H9 (cell line): ENCODE results near the gene TRMT1. TPM values are rescaled to one million over a fixed set of nuclear protein-coding genes. Genes with fewer than 3 reads are reported as not detected.

Experiments
- DNase-seq: peaks from one replicate; pipeline ENCODE4 v3.0.0-alpha.2; 2017
- H2AFZ ChIP-seq: one replicate; pipeline ENCODE4 v1.6.1; 2013; ENCODE audit warnings: mild to moderate bottlenecking, low read length, control low read depth, moderate library complexity
- H2AK5ac ChIP-seq: 2 replicates; pipeline ENCODE4 v1.6.1; 2013; ENCODE audit warnings: low read length, control low read depth, mixed read lengths; ENCODE audit not compliant: insufficient read length
- H2BK120ac ChIP-seq: one replicate; pipeline ENCODE4 v1.6.1; 2013; ENCODE audit warnings: low read depth, mild to moderate bottlenecking, low read length, control low read depth, inconsistent platforms; ENCODE audit not compliant: poor library complexity, severe bottlenecking
- H2BK12ac ChIP-seq: 2 replicates; pipeline ENCODE4 v1.6.1; 2013; ENCODE audit warnings: low read length, control low read depth, mixed read lengths, low read depth; ENCODE audit not compliant: insufficient read length
- H2BK15ac ChIP-seq: 2 replicates; pipeline ENCODE4 v1.6.1; 2013; ENCODE audit warnings: low read depth, low read length, control low read depth
- H2BK20ac ChIP-seq: one replicate; pipeline ENCODE4 v1.6.1; 2013; ENCODE audit warnings: low read depth, mild to moderate bottlenecking, low read length, control low read depth, inconsistent platforms; ENCODE audit not compliant: poor library complexity, severe bottlenecking
- H2BK5ac ChIP-seq: 2 replicates; pipeline ENCODE4 v1.6.1; 2013; ENCODE audit warnings: low read length, control low read depth, mixed read lengths; ENCODE audit not compliant: insufficient read length
- H3K14ac ChIP-seq: 2 replicates; pipeline ENCODE4 v1.6.1; 2013; ENCODE audit warnings: low read length, control low read depth; ENCODE audit not compliant: insufficient read depth
- H3K18ac ChIP-seq: 2 replicates; pipeline ENCODE4 v1.6.1; 2013; ENCODE audit warnings: low read depth, mild to moderate bottlenecking, mixed read lengths, low read length, control low read depth; ENCODE audit not compliant: insufficient read length
- H3K23ac ChIP-seq: 2 replicates; pipeline ENCODE4 v1.6.1; 2013; ENCODE audit warnings: low read length, control low read depth, mixed read lengths, low read depth; ENCODE audit not compliant: insufficient read length
- H3K23me2 ChIP-seq: 2 replicates; pipeline ENCODE4 v1.6.1; 2013; ENCODE audit warnings: low read depth, mild to moderate bottlenecking, mixed read lengths, low read length, control low read depth; ENCODE audit not compliant: insufficient read length, poor library complexity, severe bottlenecking
- H3K27ac ChIP-seq: 2 replicates; pipeline ENCODE4 v1.5.1; 2013; ENCODE audit warnings: low read length, control low read depth, mixed read lengths, low read depth; ENCODE audit not compliant: insufficient read length
- H3K27me3 ChIP-seq: 2 replicates; pipeline ENCODE4 v1.6.1; 2013; ENCODE audit warnings: low read length, control low read depth, inconsistent platforms; ENCODE audit not compliant: insufficient read depth
- H3K4ac ChIP-seq: 2 replicates; pipeline ENCODE4 v1.6.1; 2013; ENCODE audit warnings: low read depth, mild to moderate bottlenecking, control low read depth, inconsistent platforms, low read length, moderate library complexity
- H3K4me1 ChIP-seq: 2 replicates; pipeline ENCODE4 v1.6.1; 2013; ENCODE audit warnings: low read length, control low read depth, inconsistent platforms; ENCODE audit not compliant: insufficient read depth
- H3K4me2 ChIP-seq: 2 replicates; pipeline ENCODE4 v1.6.1; 2013; ENCODE audit warnings: low read length, control low read depth, mixed read lengths; ENCODE audit not compliant: insufficient read length, insufficient read depth
- H3K56ac ChIP-seq: 2 replicates; pipeline ENCODE4 v1.6.1; 2013; ENCODE audit warnings: low read depth, mild to moderate bottlenecking, mixed read lengths, low read length, control low read depth; ENCODE audit not compliant: insufficient read length
- H3K79me1 ChIP-seq: 2 replicates; pipeline ENCODE4 v1.6.1; 2013; ENCODE audit warnings: low read depth, mild to moderate bottlenecking, moderate library complexity, low read length, control low read depth, inconsistent platforms; ENCODE audit not compliant: insufficient read depth, poor library complexity, severe bottlenecking
- H3K79me2 ChIP-seq: 2 replicates; pipeline ENCODE4 v1.6.1; 2013; ENCODE audit warnings: low read length, control low read depth, inconsistent platforms; ENCODE audit not compliant: insufficient read depth
- H3K9ac ChIP-seq: 2 replicates; pipeline ENCODE4 v1.6.1; 2013; ENCODE audit warnings: low read length, control low read depth, mixed read lengths; ENCODE audit not compliant: insufficient read length; ENCODE audit errors: extremely low read depth
- H3K9me3 ChIP-seq: one replicate; pipeline ENCODE4 v1.6.1; 2013; ENCODE audit warnings: low read depth, low read length, inconsistent platforms; ENCODE audit not compliant: control insufficient read depth
- H3T11ph ChIP-seq: one replicate; pipeline ENCODE4 v1.6.1; 2013; ENCODE audit warnings: mild to moderate bottlenecking, low read length, control low read depth, inconsistent platforms
- H4K20me1 ChIP-seq: one replicate; pipeline ENCODE4 v1.6.1; 2013; ENCODE audit not compliant: control insufficient read depth, insufficient read length, insufficient read depth
- H4K5ac ChIP-seq: 2 replicates; pipeline ENCODE4 v1.6.1; 2013; ENCODE audit warnings: low read depth, mild to moderate bottlenecking, mixed read lengths, low read length, control low read depth; ENCODE audit not compliant: insufficient read length
- H4K8ac ChIP-seq: replicated peaks from 2 replicates; pipeline ENCODE4 v1.6.1; 2013; ENCODE audit warnings: low read length, control low read depth, mixed read lengths, low read depth; ENCODE audit not compliant: insufficient read length
- H4K91ac ChIP-seq: 2 replicates; pipeline ENCODE4 v1.6.1; 2013; ENCODE audit warnings: low read depth, mild to moderate bottlenecking, moderate library complexity, mixed read lengths, low read length, control low read depth; ENCODE audit not compliant: insufficient read length
- H3K27ac Mint-ChIP-seq, 3 experiments: 2 replicates in 2 of 3; 3 replicates in 1 of 3; pipeline ENCODE4 v1.8.0; 2020 to 2021; ENCODE audit warnings: mixed read lengths in 3 of 3, mild to moderate bottlenecking in 1 of 3, moderate library complexity in 1 of 3
- H3K27me3 Mint-ChIP-seq: 2 replicates; pipeline ENCODE4 v1.8.0; 2021; ENCODE audit warnings: low read depth, mild to moderate bottlenecking, moderate library complexity, mixed read lengths
- H3K36me3 Mint-ChIP-seq, 3 experiments: 2 replicates in 2 of 3; 3 replicates in 1 of 3; pipeline ENCODE4 v1.8.0; 2020 to 2021; ENCODE audit warnings: low read depth in 3 of 3, mixed read lengths in 3 of 3; ENCODE audit not compliant: insufficient read depth in 1 of 3
- H3K4me1 Mint-ChIP-seq, 2 experiments: 2 replicates each; pipeline ENCODE4 v1.8.0; 2020; ENCODE audit warnings: mixed read lengths in 2 of 2
- H3K4me3 Mint-ChIP-seq, 2 experiments: 2 replicates in 1 of 2; 3 replicates in 1 of 2; pipeline ENCODE4 v1.8.0; 2020 to 2021; ENCODE audit warnings: mild to moderate bottlenecking in 2 of 2, mixed read lengths in 2 of 2, moderate library complexity in 1 of 2
- H3K9me3 Mint-ChIP-seq, 2 experiments: 2 replicates in 1 of 2; 3 replicates in 1 of 2; pipeline ENCODE4 v1.8.0; 2020; ENCODE audit warnings: mild to moderate bottlenecking in 2 of 2, mixed read lengths in 2 of 2, moderate library complexity in 1 of 2
- CTCF ChIP-seq: fragments of 200-600 bp; sonication (generic); conservative IDR thresholded peaks from 3 replicates; pipeline ENCODE4 v1.8.0; 2021; ENCODE audit warnings: antibody characterized with exemption, mild to moderate bottlenecking
- WGBS: extraction: QIAGEN DNeasy Blood & Tissue Kit; methylation state at CpG from one replicate; pipeline ENCODE4 v1.1.7; 2013; ENCODE audit warnings: missing lambda C conversion rate, low lambda C conversion rate, mixed read lengths; ENCODE audit not compliant: insufficient read length; ENCODE audit errors: extremely low coverage; 5-methylcytosine and 5-hydroxymethylcytosine counted together
- total RNA-seq: library from RNA; stranded (reverse); gene quantifications from 2 replicates; pipeline ENCODE4 v1.2.1, GENCODE V29; 2021

TRMT1 gene
- total RNA-seq, 1 experiment from 2014 or later = 95.7 TPM

GRCh38 chr19:13083627-13084026, 32.9 kb downstream of the TRMT1 start:
- H3K36me3 Mint-ChIP-seq = no peaks in the 10 kb centered on the region

More at GRCh38 chr19:13083627-13084026, 32.9 kb downstream of the TRMT1 start:
- Histone ChIP-seq H3K14ac (no peak overlapping the region), H3K79me2 (no peaks in the 10 kb centered on the region), H4K8ac (no peak overlapping the region), H3K56ac (no peak overlapping the region), H2BK12ac (no peak overlapping the region), H4K5ac (no peak overlapping the region), H4K91ac (no peak overlapping the region), H3K9me3 (no peaks in the 10 kb centered on the region), H3K79me1 (no peaks in the 10 kb centered on the region), H3K27ac (no peak overlapping the region), H3K4me2 (no peak overlapping the region), H2AK5ac (no peak overlapping the region), H3K9ac (no peak overlapping the region), H2BK15ac (no peak overlapping the region), H3K27me3 (no peaks in the 10 kb centered on the region; the same call in 1 of the 2 replicates), H2AFZ (no peak overlapping the region), H3K4me1 (peaks cover 5% of the 10 kb centered on the region; the same call in 1 of the 2 replicates), H2BK20ac (no peak overlapping the region), H3T11ph (no peak overlapping the region), H3K4ac (no peak overlapping the region), H3K23ac (no peak overlapping the region), H3K23me2 (peaks cover 2% of the 10 kb centered on the region), H2BK5ac (no peak overlapping the region), H2BK120ac (no peak overlapping the region), H4K20me1 (no peaks in the 10 kb centered on the region), H3K18ac (no peak overlapping the region)
- no CpG with 5 or more reads among the region's 9 CpGs for WGBS
- Mint-ChIP-seq H3K27me3 (peaks cover 56% of the 10 kb centered on the region), H3K9me3 (no peaks in the 10 kb centered on the region), H3K4me1 (peaks cover 14 to 43% of the 10 kb centered on the region in 2 experiments), H3K27ac (no peak overlapping the region), H3K4me3 (no peak overlapping the region)
- no peak for TF ChIP-seq CTCF
- DNase-seq = no peak
